HEK293 (cell line): Measurements from ENCODE around the gene UBE2E1.
A peak's percentile ranks its signal among the peaks of the same experiment; 100 is the strongest.

ENCODE experiments used
- CTCF ChIA-PET: fragments of 350-600 bp; formaldehyde crosslinking; extraction: SDS; loops from one replicate; lab custom pipeline; 2021; ENCODE audit warnings: antibody characterized with exemption; lab: Yijun Ruan, JAX
- POLR2A ChIA-PET: fragments of 300-600 bp; formaldehyde crosslinking; extraction: SDS; loops from one replicate; lab custom pipeline; 2020; ENCODE audit warnings: antibody characterized with exemption, inconsistent platforms; lab: Yijun Ruan, JAX
- H3K27ac ChIP-seq: fragments of 200-500 bp; sonication (Bioruptor generic); 2 replicates; pipeline ENCODE4 v1.5.1; 2014; ENCODE audit warnings: low read depth, low read length, control low read depth, inconsistent platforms; ENCODE audit errors: extremely low read depth
- H3K36me3 ChIP-seq, 2 experiments: fragments of 200-500 bp in 1 of 2; sonication (Bioruptor generic) in 1 of 2; 1 replicate in 1 of 2; 2 replicates in 1 of 2; pipeline ENCODE4 v1.5.1; 2014 to 2017; ENCODE audit warnings: inconsistent platforms in 2 of 2, low read length in 2 of 2; ENCODE audit not compliant: control insufficient read depth in 2 of 2, insufficient read depth in 1 of 2
- H3K4me1 ChIP-seq: fragments of 200-500 bp; sonication (Bioruptor generic); 2 replicates; pipeline ENCODE4 v1.5.1; 2014; ENCODE audit warnings: mild to moderate bottlenecking, low read length, inconsistent platforms; ENCODE audit not compliant: control insufficient read depth, insufficient read depth
- H3K4me3 ChIP-seq: 2 replicates; pipeline ENCODE4 v1.5.1; 2011; ENCODE audit warnings: low read depth, mild to moderate bottlenecking, control low read depth, low read length, moderate library complexity
- H3K9me3 ChIP-seq: fragments of 200-500 bp; sonication (Bioruptor generic); 2 replicates; pipeline ENCODE4 v1.5.1; 2014; ENCODE audit warnings: low read depth, low read length, inconsistent platforms; ENCODE audit not compliant: control insufficient read depth, insufficient read depth
- KLF1 ChIP-seq: fragments of 450-650 bp; formaldehyde crosslinking; IDR thresholded peaks from 2 replicates; pipeline ENCODE4 v1.5.1; 2016; ENCODE audit warnings: missing biosample characterization, missing genetic modification characterization
- KLF16 ChIP-seq: fragments of 450-650 bp; formaldehyde crosslinking; IDR thresholded peaks from 2 replicates; pipeline ENCODE4 v1.5.1; 2017; ENCODE audit warnings: missing biosample characterization, missing genetic modification characterization
- KLF8 ChIP-seq: fragments of 450-650 bp; formaldehyde crosslinking; IDR thresholded peaks from 2 replicates; pipeline ENCODE4 v1.5.1; 2016; ENCODE audit warnings: missing biosample characterization, missing genetic modification characterization
- MEIS1 ChIP-seq: sonication (generic); formaldehyde crosslinking; IDR thresholded peaks from 2 replicates; pipeline ENCODE4 v1.8.1; 2022; ENCODE audit warnings: missing genetic modification reagents, mild to moderate bottlenecking, borderline replicate concordance
- MZF1 ChIP-seq: fragments of 450-650 bp; formaldehyde crosslinking; IDR thresholded peaks from 2 replicates; pipeline ENCODE4 v1.5.1; 2017; ENCODE audit warnings: missing biosample characterization, missing genetic modification characterization, borderline replicate concordance
- OVOL3 ChIP-seq: fragments of 450-650 bp; formaldehyde crosslinking; IDR thresholded peaks from 2 replicates; pipeline ENCODE4 v1.5.1; 2016; ENCODE audit warnings: missing biosample characterization, missing genetic modification characterization
- PRDM1 ChIP-seq: fragments of 450-650 bp; formaldehyde crosslinking; IDR thresholded peaks from 2 replicates; pipeline ENCODE4; 2016; ENCODE audit warnings: missing biosample characterization, missing genetic modification characterization
- SALL2 ChIP-seq: fragments of 450-650 bp; formaldehyde crosslinking; IDR thresholded peaks from 2 replicates; pipeline ENCODE4 v1.5.0; 2017; ENCODE audit warnings: missing biosample characterization, mild to moderate bottlenecking, missing genetic modification characterization, borderline replicate concordance
- YY1 ChIP-seq: fragments of 450-650 bp; formaldehyde crosslinking; IDR thresholded peaks from 2 replicates; pipeline ENCODE4 v1.5.1; 2018; ENCODE audit warnings: missing biosample characterization, missing genetic modification characterization
- YY2 ChIP-seq: fragments of 450-650 bp; formaldehyde crosslinking; IDR thresholded peaks from 2 replicates; pipeline ENCODE4 v1.5.1; 2016; ENCODE audit warnings: missing biosample characterization, missing genetic modification characterization
- ZBTB20 ChIP-seq: fragments of 450-650 bp; formaldehyde crosslinking; IDR thresholded peaks from 2 replicates; pipeline ENCODE4 v1.5.1; 2016; ENCODE audit warnings: missing biosample characterization, missing genetic modification characterization
- ZFHX2 ChIP-seq: fragments of 450-650 bp; formaldehyde crosslinking; conservative IDR thresholded peaks from 2 replicates; pipeline ENCODE4 v1.5.1; 2016; ENCODE audit warnings: missing biosample characterization, missing genetic modification characterization
- ZNF10 ChIP-seq: fragments of 450-650 bp; formaldehyde crosslinking; IDR thresholded peaks from 2 replicates; pipeline ENCODE4 v1.5.1; 2017; ENCODE audit warnings: missing biosample characterization, missing genetic modification characterization
- ZNF112 ChIP-seq: fragments of 450-650 bp; formaldehyde crosslinking; IDR thresholded peaks from 2 replicates; pipeline ENCODE4 v1.5.0; 2017; ENCODE audit warnings: missing biosample characterization, missing genetic modification characterization
- ZNF132 ChIP-seq: fragments of 450-650 bp; formaldehyde crosslinking; IDR thresholded peaks from 2 replicates; pipeline ENCODE4 v1.5.1; 2017; ENCODE audit warnings: missing biosample characterization, missing genetic modification characterization, borderline replicate concordance
- ZNF157 ChIP-seq: fragments of 450-650 bp; formaldehyde crosslinking; IDR thresholded peaks from 2 replicates; pipeline ENCODE4 v1.5.1; 2016; ENCODE audit warnings: missing biosample characterization, missing genetic modification characterization
- ZNF221 ChIP-seq: fragments of 450-650 bp; formaldehyde crosslinking; IDR thresholded peaks from 2 replicates; pipeline ENCODE4 v1.5.1; 2017; ENCODE audit warnings: missing biosample characterization, missing genetic modification characterization, borderline replicate concordance
- ZNF248 ChIP-seq: fragments of 450-650 bp; formaldehyde crosslinking; IDR thresholded peaks from 2 replicates; pipeline ENCODE4 v1.5.1; 2017; ENCODE audit warnings: missing biosample characterization, missing genetic modification characterization
- ZNF311 ChIP-seq: fragments of 450-650 bp; formaldehyde crosslinking; IDR thresholded peaks from 2 replicates; pipeline ENCODE4 v1.5.1; 2017; ENCODE audit warnings: missing biosample characterization, missing genetic modification characterization, borderline replicate concordance
- ZNF341 ChIP-seq: fragments of 450-650 bp; formaldehyde crosslinking; IDR thresholded peaks from 2 replicates; pipeline ENCODE4; 2016; ENCODE audit warnings: low read depth, missing biosample characterization, missing genetic modification characterization
- ZNF560 ChIP-seq: fragments of 450-650 bp; formaldehyde crosslinking; IDR thresholded peaks from 2 replicates; pipeline ENCODE4 v1.5.1; 2017; ENCODE audit warnings: missing biosample characterization, missing genetic modification characterization, borderline replicate concordance
- ZNF596 ChIP-seq: fragments of 450-650 bp; IDR thresholded peaks from 2 replicates; pipeline ENCODE4 v1.5.0; 2018; ENCODE audit warnings: missing biosample characterization, mild to moderate bottlenecking, missing genetic modification characterization, moderate library complexity
- ZNF624 ChIP-seq: fragments of 450-650 bp; formaldehyde crosslinking; IDR thresholded peaks from 2 replicates; pipeline ENCODE4 v1.5.1; 2017; ENCODE audit warnings: missing biosample characterization, missing genetic modification characterization
- ZNF626 ChIP-seq: fragments of 450-650 bp; sonication (Bioruptor Pico); formaldehyde crosslinking; IDR thresholded peaks from 2 replicates; pipeline ENCODE4 v1.5.1; 2018; ENCODE audit warnings: missing biosample characterization, missing genetic modification characterization, inconsistent platforms
- ZNF654 ChIP-seq: fragments of 450-650 bp; formaldehyde crosslinking; IDR thresholded peaks from 2 replicates; pipeline ENCODE4 v1.5.1; 2016; ENCODE audit warnings: low read depth, missing biosample characterization, missing genetic modification characterization
- ZNF658 ChIP-seq: fragments of 450-650 bp; formaldehyde crosslinking; IDR thresholded peaks from 2 replicates; pipeline ENCODE4; 2016; ENCODE audit warnings: missing biosample characterization, missing genetic modification characterization
- ZNF747 ChIP-seq: fragments of 450-650 bp; formaldehyde crosslinking; IDR thresholded peaks from 2 replicates; pipeline ENCODE4 v1.5.1; 2016; ENCODE audit warnings: missing biosample characterization, missing genetic modification characterization
- ZSCAN16 ChIP-seq: fragments of 450-650 bp; formaldehyde crosslinking; IDR thresholded peaks from 2 replicates; pipeline ENCODE4 v1.5.1; 2016; ENCODE audit warnings: missing biosample characterization, missing genetic modification characterization
- TF ChIP-seq, protein P1 (sequence below): fragments of 450-650 bp; formaldehyde crosslinking; IDR thresholded peaks from 2 replicates; pipeline ENCODE4 v1.5.1; 2016; ENCODE audit warnings: missing biosample characterization, missing genetic modification characterization, low read depth
- TF ChIP-seq, protein P2 (sequence below): fragments of 450-650 bp; formaldehyde crosslinking; IDR thresholded peaks from 2 replicates; pipeline ENCODE4 v1.5.1; 2016; ENCODE audit warnings: missing biosample characterization, missing genetic modification characterization
- TF ChIP-seq, protein P3 (sequence below): fragments of 450-650 bp; formaldehyde crosslinking; IDR thresholded peaks from 2 replicates; pipeline ENCODE4 v1.5.1; 2017; ENCODE audit warnings: missing biosample characterization, missing genetic modification characterization
- TF ChIP-seq, protein P4 (sequence below): sonication (generic); formaldehyde crosslinking; IDR thresholded peaks from 2 replicates; pipeline ENCODE4 v1.8.1; 2022; ENCODE audit warnings: mild to moderate bottlenecking, moderate library complexity, missing genetic modification reagents

Gene UBE2E1

DNA sequence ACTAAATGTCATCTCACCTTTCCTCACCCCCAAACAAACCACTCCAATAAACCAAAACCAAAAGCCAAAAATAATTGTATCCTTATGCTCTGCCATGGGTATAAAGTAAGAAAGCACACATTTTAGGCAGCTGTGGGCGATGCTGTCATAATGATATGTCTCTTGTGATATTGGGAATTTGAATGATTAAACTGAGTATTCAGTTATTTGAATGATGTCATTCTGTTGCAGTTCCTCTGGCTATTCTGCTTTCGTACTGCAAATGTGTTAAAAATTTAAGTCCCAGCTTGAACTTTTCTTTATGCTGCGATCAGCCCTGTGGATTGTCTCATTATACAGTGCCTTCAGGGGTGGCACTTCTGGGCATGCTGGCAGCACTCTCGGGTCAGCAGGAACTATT is 128.5 kb downstream of the UBE2E1 start:
- H3K36me3 ChIP-seq, result no peaks in the 10 kb centered on the region
- ChIA-PET CTCF (no interaction called here), POLR2A (interaction anchor here (2.6 kb wide), 1 partner anchor 17 kb away, joined by 10 read pairs; the partner anchor contains the start of genes NKIRAS1 and RPL15)
- H3K4me1 ChIP-seq, result no peaks in the 10 kb centered on the region
- H3K9me3 ChIP-seq, result no peaks in the 10 kb centered on the region
- H3K4me3 ChIP-seq, result no peak overlapping the region
- TF ChIP-seq ZBTB20 (tag by site-specific recombination), result peak; percentile 58
- TF ChIP-seq ZNF221 (tag by site-specific recombination), result no peak
- TF ChIP-seq ZNF157, result no peak
- TF ChIP-seq ZSCAN16 (tag by site-specific recombination), result no peak
- TF ChIP-seq ZNF747 (tag by site-specific recombination), result no peak
- TF ChIP-seq ZNF624 (tag by site-specific recombination), result no peak
- TF ChIP-seq ZNF626 (tag by site-specific recombination), result no peak
- no peak for TF ChIP-seq ZNF132 (tag by site-specific recombination)
- TF ChIP-seq, protein P1, sequence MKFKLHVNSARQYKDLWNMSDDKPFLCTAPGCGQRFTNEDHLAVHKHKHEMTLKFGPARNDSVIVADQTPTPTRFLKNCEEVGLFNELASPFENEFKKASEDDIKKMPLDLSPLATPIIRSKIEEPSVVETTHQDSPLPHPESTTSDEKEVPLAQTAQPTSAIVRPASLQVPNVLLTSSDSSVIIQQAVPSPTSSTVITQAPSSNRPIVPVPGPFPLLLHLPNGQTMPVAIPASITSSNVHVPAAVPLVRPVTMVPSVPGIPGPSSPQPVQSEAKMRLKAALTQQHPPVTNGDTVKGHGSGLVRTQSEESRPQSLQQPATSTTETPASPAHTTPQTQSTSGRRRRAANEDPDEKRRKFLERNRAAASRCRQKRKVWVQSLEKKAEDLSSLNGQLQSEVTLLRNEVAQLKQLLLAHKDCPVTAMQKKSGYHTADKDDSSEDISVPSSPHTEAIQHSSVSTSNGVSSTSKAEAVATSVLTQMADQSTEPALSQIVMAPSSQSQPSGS (tag by site-specific recombination), result peak; percentile 75; the same call in 1 of the 2 replicates
- no peak for TF ChIP-seq ZFHX2 (tag by site-specific recombination)
- no peak for TF ChIP-seq PRDM1
- TF ChIP-seq, protein P2, sequence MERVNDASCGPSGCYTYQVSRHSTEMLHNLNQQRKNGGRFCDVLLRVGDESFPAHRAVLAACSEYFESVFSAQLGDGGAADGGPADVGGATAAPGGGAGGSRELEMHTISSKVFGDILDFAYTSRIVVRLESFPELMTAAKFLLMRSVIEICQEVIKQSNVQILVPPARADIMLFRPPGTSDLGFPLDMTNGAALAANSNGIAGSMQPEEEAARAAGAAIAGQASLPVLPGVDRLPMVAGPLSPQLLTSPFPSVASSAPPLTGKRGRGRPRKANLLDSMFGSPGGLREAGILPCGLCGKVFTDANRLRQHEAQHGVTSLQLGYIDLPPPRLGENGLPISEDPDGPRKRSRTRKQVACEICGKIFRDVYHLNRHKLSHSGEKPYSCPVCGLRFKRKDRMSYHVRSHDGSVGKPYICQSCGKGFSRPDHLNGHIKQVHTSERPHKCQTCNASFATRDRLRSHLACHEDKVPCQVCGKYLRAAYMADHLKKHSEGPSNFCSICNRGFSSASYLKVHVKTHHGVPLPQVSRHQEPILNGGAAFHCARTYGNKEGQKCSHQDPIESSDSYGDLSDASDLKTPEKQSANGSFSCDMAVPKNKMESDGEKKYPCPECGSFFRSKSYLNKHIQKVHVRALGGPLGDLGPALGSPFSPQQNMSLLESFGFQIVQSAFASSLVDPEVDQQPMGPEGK (tag by site-specific recombination), result no peak
- TF ChIP-seq ZNF596 (tag by site-specific recombination), result no peak
- no peak for TF ChIP-seq ZNF658
- H3K27ac ChIP-seq, result no peak overlapping the region

DNA sequence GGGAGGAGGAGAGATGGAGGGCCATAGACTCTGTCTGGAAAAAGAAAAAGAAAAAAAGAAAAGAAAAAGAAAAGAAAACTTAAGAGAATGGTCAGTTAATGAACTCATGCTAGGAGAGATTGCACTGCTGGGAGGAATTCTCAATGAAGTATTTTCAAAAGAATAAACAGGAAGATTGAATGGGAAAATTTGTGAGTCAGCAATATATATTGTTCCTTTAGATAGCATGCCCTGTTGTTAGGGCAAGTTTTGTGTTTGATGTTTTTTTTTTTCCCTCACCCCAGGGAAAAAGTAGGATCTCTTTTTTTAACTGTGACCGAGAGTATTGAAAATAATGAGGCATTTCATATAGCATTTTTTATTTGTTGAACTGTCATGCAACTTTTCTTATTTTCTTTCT is 131.5 kb downstream of the UBE2E1 start:
- no peaks in the 10 kb centered on the region for H3K4me1 ChIP-seq
- TF ChIP-seq KLF1 (tag by site-specific recombination), result no peak
- TF ChIP-seq MEIS1 (CRISPR knock-in tag), result no peak
- no peak for TF ChIP-seq SALL2 (tag by site-specific recombination)
- no peak for TF ChIP-seq KLF16 (tag by site-specific recombination)
- no peak for TF ChIP-seq MZF1 (tag by site-specific recombination)
- no peak for TF ChIP-seq KLF8 (tag by site-specific recombination)
- no peak for TF ChIP-seq ZNF10
- no peak for TF ChIP-seq ZNF248 (tag by site-specific recombination)
- TF ChIP-seq ZNF341 (tag by site-specific recombination), result no peak
- TF ChIP-seq YY2 (tag by site-specific recombination), result no peak
- no peak for TF ChIP-seq ZNF654 (tag by site-specific recombination)
- TF ChIP-seq, protein P3, sequence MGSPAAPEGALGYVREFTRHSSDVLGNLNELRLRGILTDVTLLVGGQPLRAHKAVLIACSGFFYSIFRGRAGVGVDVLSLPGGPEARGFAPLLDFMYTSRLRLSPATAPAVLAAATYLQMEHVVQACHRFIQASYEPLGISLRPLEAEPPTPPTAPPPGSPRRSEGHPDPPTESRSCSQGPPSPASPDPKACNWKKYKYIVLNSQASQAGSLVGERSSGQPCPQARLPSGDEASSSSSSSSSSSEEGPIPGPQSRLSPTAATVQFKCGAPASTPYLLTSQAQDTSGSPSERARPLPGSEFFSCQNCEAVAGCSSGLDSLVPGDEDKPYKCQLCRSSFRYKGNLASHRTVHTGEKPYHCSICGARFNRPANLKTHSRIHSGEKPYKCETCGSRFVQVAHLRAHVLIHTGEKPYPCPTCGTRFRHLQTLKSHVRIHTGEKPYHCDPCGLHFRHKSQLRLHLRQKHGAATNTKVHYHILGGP (tag by site-specific recombination), result no peak
- no peak for TF ChIP-seq ZNF560 (tag by site-specific recombination)
- TF ChIP-seq ZNF311 (tag by site-specific recombination), result no peak
- TF ChIP-seq OVOL3 (tag by site-specific recombination), result no peak
- TF ChIP-seq ZNF112 (tag by site-specific recombination), result no peak
- no peak for TF ChIP-seq YY1 (tag by site-specific recombination)
- TF ChIP-seq, protein P4, sequence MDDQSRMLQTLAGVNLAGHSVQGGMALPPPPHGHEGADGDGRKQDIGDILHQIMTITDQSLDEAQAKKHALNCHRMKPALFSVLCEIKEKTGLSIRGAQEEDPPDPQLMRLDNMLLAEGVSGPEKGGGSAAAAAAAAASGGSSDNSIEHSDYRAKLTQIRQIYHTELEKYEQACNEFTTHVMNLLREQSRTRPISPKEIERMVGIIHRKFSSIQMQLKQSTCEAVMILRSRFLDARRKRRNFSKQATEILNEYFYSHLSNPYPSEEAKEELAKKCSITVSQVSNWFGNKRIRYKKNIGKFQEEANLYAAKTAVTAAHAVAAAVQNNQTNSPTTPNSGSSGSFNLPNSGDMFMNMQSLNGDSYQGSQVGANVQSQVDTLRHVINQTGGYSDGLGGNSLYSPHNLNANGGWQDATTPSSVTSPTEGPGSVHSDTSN (CRISPR knock-in tag), result no peak
- TF ChIP-seq, all 188 proteins: peak for 0
- no peaks in the 10 kb centered on the region for H3K9me3 ChIP-seq
- no peak overlapping the region for H3K4me3 ChIP-seq
- no peaks in the 10 kb centered on the region for H3K36me3 ChIP-seq
- ChIA-PET CTCF (no interaction called here), POLR2A (no interaction called here)
- H3K27ac ChIP-seq, result no peak overlapping the region
